HCT116 (cell line): ENCODE measurements around the gene NMUR1. TPM values are rescaled to one million over a fixed set of nuclear protein-coding genes. Genes with fewer than 3 reads are reported as not detected.

ENCODE experiments used
- ATAC-seq: fragments of 200-7000 bp; cut with Tn5 transposase; 2 replicates; pipeline ENCODE4 v1.9.1; 2020; ENCODE audit warnings: mild to moderate bottlenecking, moderate library complexity
- BruUV-seq: library from RNA; stranded (reverse); fragments of 400-500 nt; replicated peaks from 2 replicates; lab custom pipeline; 2021; lab: Mats Ljungman, UMichigan
- CTCF ChIA-PET: fragments of 300-600 bp; sonication (Branson Sonifier 250); formaldehyde crosslinking; loops from one replicate; lab custom pipeline; 2021; ENCODE audit warnings: antibody characterized with exemption; lab: Charles Lee
- POLR2A ChIA-PET: fragments of 300-600, 350-600 bp; sonication (Branson Sonifier 250); formaldehyde crosslinking; loops from one replicate; lab custom pipeline; 2021; ENCODE audit warnings: antibody characterized with exemption; lab: Charles Lee
- RAD21 ChIA-PET, 2 experiments: fragments of 300-600 bp; sonication (Branson Sonifier 250); formaldehyde crosslinking; loops; one replicate each; lab custom pipeline; 2023; ENCODE audit warnings: low total read pairs in 2 of 2; ENCODE audit not compliant: uncharacterized antibody in 2 of 2, unreplicated experiment in 2 of 2, low non-redundant PET in 1 of 2; lab: Charles Lee
- DNase-seq: peaks from one replicate; pipeline ENCODE4 v3.0.0-alpha.2; 2010; ENCODE audit warnings: low read depth, low spot score
- H2AFZ ChIP-seq: fragments of 200-600 bp; shearing (Covaris generic), sonication (generic); 2 replicates; pipeline ENCODE4 v1.6.1; 2017; ENCODE audit warnings: low read depth, mixed run types, mixed read lengths, antibody characterized with exemption, low read length; ENCODE audit not compliant: poor library complexity, severe bottlenecking
- H3K27ac ChIP-seq: 2 replicates; pipeline ENCODE4 v1.5.1; 2012; ENCODE audit warnings: low read depth, low read length
- H3K27me3 ChIP-seq: fragments of 200-600 bp; sonication (generic); 2 replicates; pipeline ENCODE4 v1.6.1; 2016; ENCODE audit warnings: mixed run types, low read length, mixed read lengths; ENCODE audit not compliant: insufficient read depth
- H3K36me3 ChIP-seq, 2 experiments: fragments of 200-500 bp in 1 of 2; fragments of 200-600 bp in 1 of 2; sonication (Bioruptor generic) in 1 of 2; sonication (generic) in 1 of 2; 2 replicates each; pipeline versions ENCODE4 v1.5.1 to v1.6.1; 2014 to 2016; ENCODE audit warnings: low read length in 2 of 2, inconsistent platforms in 1 of 2, mixed read lengths in 1 of 2, mixed run types in 1 of 2; ENCODE audit not compliant: insufficient read depth in 2 of 2, control insufficient read depth in 1 of 2
- H3K4me1 ChIP-seq, 2 experiments: fragments of 200-600 bp in 1 of 2; sonication (generic) in 1 of 2; 2 replicates each; pipeline versions ENCODE4 v1.5.1 to v1.6.1; 2012 to 2017; ENCODE audit warnings: low read length in 2 of 2, inconsistent platforms in 1 of 2, mild to moderate bottlenecking in 1 of 2, mixed read lengths in 1 of 2, mixed run types in 1 of 2, moderate library complexity in 1 of 2; ENCODE audit not compliant: insufficient read depth in 2 of 2, control insufficient read depth in 1 of 2
- H3K4me2 ChIP-seq: fragments of 200-600 bp; sonication (generic); 2 replicates; pipeline ENCODE4 v1.6.1; 2017; ENCODE audit warnings: mixed run types, low read length, mixed read lengths
- H3K4me3 ChIP-seq, 2 experiments: fragments of 200-600 bp in 1 of 2; sonication (generic) in 1 of 2; replicated peaks in 1 of 2; 2 replicates each; pipeline ENCODE4 v1.5.1; 2011 to 2016; ENCODE audit warnings: low read length in 2 of 2, control low read depth in 1 of 2, low read depth in 1 of 2, mild to moderate bottlenecking in 1 of 2, mixed read lengths in 1 of 2, mixed run types in 1 of 2
- H3K79me2 ChIP-seq: fragments of 200-600 bp; sonication (generic); 2 replicates; pipeline ENCODE4 v1.6.1; 2017; ENCODE audit warnings: mild to moderate bottlenecking, mixed run types, low read length, moderate library complexity, mixed read lengths; ENCODE audit not compliant: insufficient read depth
- H3K9ac ChIP-seq: fragments of 200-600 bp; sonication (generic); 2 replicates; pipeline ENCODE4 v1.6.1; 2016; ENCODE audit warnings: low read length, mixed read lengths
- H3K9me2 ChIP-seq: fragments of 200-600 bp; sonication (generic), shearing (Covaris generic); 2 replicates; pipeline ENCODE4 v1.6.1; 2017; ENCODE audit warnings: mixed run types, mild to moderate bottlenecking, moderate library complexity; ENCODE audit not compliant: insufficient read depth
- H3K9me3 ChIP-seq, 2 experiments: fragments of 200-500 bp in 1 of 2; fragments of 200-600 bp in 1 of 2; sonication (Bioruptor generic) in 1 of 2; sonication (generic) in 1 of 2; 2 replicates each; pipeline ENCODE4 v1.6.1; 2014 to 2017; ENCODE audit warnings: low read length in 2 of 2, mixed read lengths in 2 of 2, inconsistent platforms in 1 of 2, low read depth in 1 of 2, mild to moderate bottlenecking in 1 of 2, mixed run types in 1 of 2, moderate library complexity in 1 of 2; ENCODE audit not compliant: control insufficient read depth in 1 of 2, insufficient read depth in 1 of 2
- H4K20me1 ChIP-seq: fragments of 200-600 bp; sonication (generic), shearing (Covaris generic); 2 replicates; pipeline ENCODE4 v1.6.1; 2017; ENCODE audit warnings: mixed run types, mild to moderate bottlenecking, moderate library complexity; ENCODE audit not compliant: insufficient read depth
- EZH2phosphoT487 ChIP-seq: fragments of 200-600 bp; IDR thresholded peaks from 2 replicates; pipeline ENCODE4 v1.6.1; 2018; ENCODE audit warnings: antibody characterized with exemption, borderline replicate concordance
- FOSL1 ChIP-seq: IDR thresholded peaks from 2 replicates; pipeline ENCODE4 v1.6.1; 2012; ENCODE audit warnings: low read depth
- POLR2AphosphoS5 ChIP-seq: IDR thresholded peaks from 2 replicates; pipeline ENCODE4 v1.6.1; 2011; ENCODE audit warnings: mild to moderate bottlenecking, low read depth, low read length, moderate library complexity
- ZFX ChIP-seq: fragments of 450-650 bp; IDR thresholded peaks from 2 replicates; pipeline ENCODE4 v1.6.1; 2017
- ZNF274 ChIP-seq: fragments of 200-500 bp; sonication (Bioruptor generic); IDR thresholded peaks from 2 replicates; pipeline ENCODE4 v1.6.1; 2014; ENCODE audit warnings: mild to moderate bottlenecking, low read depth, low read length, inconsistent platforms
- intact Hi-C: fragments of 100-400 bp; cut with micrococcal nuclease; formaldehyde crosslinking; loops from 2 replicates; pipeline ENCODE4 v1.10.0; 2022
- total RNA-seq: library from RNA; stranded (reverse); gene quantifications from one replicate; pipeline ENCODE4 v1.2.1, GENCODE V29; 2021; ENCODE audit not compliant: unreplicated experiment

NMUR1 gene
- total RNA-seq, 1 experiment from 2014 or later, result not detected

DNA sequence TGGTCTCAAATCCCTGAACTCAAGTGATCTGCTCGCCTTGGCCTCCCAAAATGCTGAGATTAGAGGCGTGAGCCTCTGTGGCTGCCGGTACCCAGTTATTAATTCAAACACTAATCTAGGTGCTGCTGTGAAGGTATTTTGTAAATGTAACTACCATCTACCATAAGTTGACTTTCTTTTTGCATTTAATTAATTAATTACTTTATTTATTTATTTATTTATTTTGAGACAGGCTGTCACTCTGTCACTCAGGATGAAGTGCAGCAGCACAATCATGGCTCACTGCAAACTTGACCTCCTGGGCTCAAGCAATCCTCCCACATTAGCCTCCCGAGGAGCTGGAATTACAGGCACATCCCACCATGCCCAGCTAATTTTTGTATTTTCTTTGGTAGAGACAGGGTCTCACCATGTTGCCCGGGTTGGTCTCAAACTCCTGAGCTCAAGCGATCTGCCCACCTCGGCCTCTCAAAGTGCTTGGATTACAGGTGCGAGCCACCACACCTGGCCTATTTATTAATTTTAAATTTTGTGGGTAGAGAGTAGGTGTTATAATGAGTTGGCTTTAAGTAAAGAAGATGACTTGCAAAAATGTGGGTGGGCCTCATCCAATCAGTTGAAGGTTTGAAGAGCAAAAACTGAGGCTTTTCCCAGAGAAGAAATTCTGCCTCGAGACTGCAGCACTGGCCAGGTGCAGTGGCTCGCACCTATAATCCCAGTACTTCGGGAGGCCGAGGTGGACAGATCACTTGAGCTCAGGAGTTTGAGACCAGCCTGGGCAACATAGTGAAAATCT is 17.3 kb upstream of the NMUR1 start:
- peaks cover 0 to 7% of the 10 kb centered on the region in 2 experiments; a peak in 1 of 4 replicates for H3K9me3 ChIP-seq
- CTCF ChIA-PET, result no interaction called here
- H4K20me1 ChIP-seq, result no peaks in the 10 kb centered on the region
- no peak overlapping the region for H3K4me3 ChIP-seq
- RAD21 ChIA-PET, result no interaction called here
- no TSS peak for BruUV-seq
- H3K9me2 ChIP-seq, result no peaks in the 10 kb centered on the region
- no peak overlapping the region for H2AFZ ChIP-seq
- no peak for TF ChIP-seq ZFX
- TF ChIP-seq ZNF274, result no peak
- no peaks in the 10 kb centered on the region for H3K27me3 ChIP-seq
- H3K27ac ChIP-seq, result no peak overlapping the region
- ATAC-seq, result no peak
- no peaks in the 10 kb centered on the region for H3K4me1 ChIP-seq
- no peak overlapping the region for H3K4me2 ChIP-seq
- no peaks in the 10 kb centered on the region for H3K79me2 ChIP-seq
- POLR2A ChIA-PET, result no interaction called here
- H3K36me3 ChIP-seq, result no peaks in the 10 kb centered on the region
- no peak overlapping the region for H3K9ac ChIP-seq
- no peak for DNase-seq
- intact Hi-C loops, result no loop called here

DNA sequence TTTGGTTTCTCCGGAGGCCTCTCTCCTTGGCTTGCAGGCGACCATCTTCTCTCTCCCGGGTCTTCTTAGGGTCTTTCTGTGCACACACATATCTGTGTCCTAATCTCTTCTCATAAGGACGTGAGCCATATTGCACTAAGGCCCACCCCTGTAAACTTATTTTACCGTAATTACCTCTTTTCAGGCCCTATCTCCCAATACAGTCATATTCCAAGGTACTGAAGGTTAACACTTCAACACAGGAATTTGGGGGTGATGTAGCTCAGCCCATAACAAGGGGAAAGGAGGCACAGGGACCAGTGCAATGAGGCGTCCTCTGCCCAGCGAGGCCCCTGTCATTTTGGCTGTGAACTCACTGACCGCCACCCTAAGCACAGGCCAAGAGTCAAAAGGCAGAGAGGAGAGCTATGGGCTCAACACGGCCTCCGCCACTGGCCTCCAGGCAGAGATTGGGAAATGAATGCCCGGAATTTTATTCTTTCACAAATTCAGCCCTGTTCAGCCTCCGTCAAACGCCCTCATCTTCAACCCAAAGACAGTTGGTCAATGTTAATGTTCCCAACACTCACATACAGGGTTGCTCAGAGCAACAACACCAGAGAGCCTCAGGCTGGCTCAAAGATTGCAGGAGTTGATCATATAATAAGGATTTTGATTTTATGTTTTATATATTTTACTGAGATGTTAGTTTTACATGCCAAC is 15.9 kb upstream of the NMUR1 start:
- no peaks in the 10 kb centered on the region for H3K4me1 ChIP-seq
- CTCF ChIA-PET, result no interaction called here
- DNase-seq, result no peak
- H3K36me3 ChIP-seq, result no peaks in the 10 kb centered on the region
- no peak overlapping the region for H3K4me2 ChIP-seq
- TF ChIP-seq FOSL1 (no peak), POLR2AphosphoS5 (no peak), ZNF274 (no peak), EZH2phosphoT487 (no peak)
- TF ChIP-seq, all 23 proteins: peak for 0
- Histone ChIP-seq H3K79me2 (no peaks in the 10 kb centered on the region), H3K4me3 (no peak overlapping the region), H2AFZ (no peak overlapping the region), H3K9me3 (peaks cover 0 to 7% of the 10 kb centered on the region in 2 experiments; a peak in 1 of 4 replicates), H3K9ac (no peak overlapping the region), H3K27me3 (no peaks in the 10 kb centered on the region), H3K9me2 (no peaks in the 10 kb centered on the region), H3K27ac (no peak overlapping the region), H4K20me1 (no peaks in the 10 kb centered on the region)
- intact Hi-C loops, result no loop called here
- ATAC-seq, result no peak
- POLR2A ChIA-PET, result no interaction called here
- RAD21 ChIA-PET, result no interaction called here
- BruUV-seq, result no TSS peak
